IPS-15b (cell line): ENCODE data around the gene DPP10.
A peak's percentile ranks its signal among the peaks of the same experiment; 100 is the strongest.

Source experiments
- H3K27me3 ChIP-seq: one replicate; pipeline ENCODE4 v1.6.1; 2013; ENCODE audit warnings: low read length; ENCODE audit not compliant: control insufficient read depth, insufficient read depth
- H3K36me3 ChIP-seq: one replicate; pipeline ENCODE4 v1.6.1; 2013; ENCODE audit warnings: low read length; ENCODE audit not compliant: control insufficient read depth, insufficient read depth
- H3K4me1 ChIP-seq: one replicate; pipeline ENCODE4 v1.6.1; 2013; ENCODE audit warnings: mild to moderate bottlenecking, low read length; ENCODE audit not compliant: control insufficient read depth, insufficient read depth
- H3K4me3 ChIP-seq: one replicate; pipeline ENCODE4 v1.5.1; 2013; ENCODE audit warnings: low read depth, low read length
- H3K9ac ChIP-seq: one replicate; pipeline ENCODE4 v1.6.1; 2013; ENCODE audit warnings: low read depth, mild to moderate bottlenecking, low read length
- H3K9me3 ChIP-seq: one replicate; pipeline ENCODE4 v1.6.1; 2013; ENCODE audit warnings: mild to moderate bottlenecking, low read length; ENCODE audit not compliant: control insufficient read depth, insufficient read depth

Gene DPP10

GRCh38 chr2:114614592-114614991 lies 172.2 kb downstream of the DPP10 start:
- Histone ChIP-seq H3K36me3 (no peaks in the 10 kb centered on the region), H3K4me1 (peaks cover 9% of the 10 kb centered on the region), H3K4me3 (no peak overlapping the region), H3K9ac (no peak overlapping the region), H3K27me3 (no peaks in the 10 kb centered on the region), H3K9me3 (no peaks in the 10 kb centered on the region)

GRCh38 chr2:114628481-114628880 lies 186.0 kb downstream of the DPP10 start:
- Histone ChIP-seq H3K4me1 (no peaks in the 10 kb centered on the region), H3K9ac (no peak overlapping the region)

GRCh38 chr2:114631146-114631545 lies 188.7 kb downstream of the DPP10 start:
- Histone ChIP-seq H3K9ac (no peak overlapping the region), H3K4me3 (no peak overlapping the region), H3K27me3 (no peaks in the 10 kb centered on the region), H3K4me1 (no peaks in the 10 kb centered on the region), H3K9me3 (no peaks in the 10 kb centered on the region), H3K36me3 (no peaks in the 10 kb centered on the region)

More at GRCh38 chr2:114628481-114628880, 186.0 kb downstream of the DPP10 start:
- H3K9me3 ChIP-seq, result no peaks in the 10 kb centered on the region
- no peak overlapping the region for H3K4me3 ChIP-seq
- H3K36me3 ChIP-seq, result no peaks in the 10 kb centered on the region
- H3K27me3 ChIP-seq, result no peaks in the 10 kb centered on the region

DNA sequence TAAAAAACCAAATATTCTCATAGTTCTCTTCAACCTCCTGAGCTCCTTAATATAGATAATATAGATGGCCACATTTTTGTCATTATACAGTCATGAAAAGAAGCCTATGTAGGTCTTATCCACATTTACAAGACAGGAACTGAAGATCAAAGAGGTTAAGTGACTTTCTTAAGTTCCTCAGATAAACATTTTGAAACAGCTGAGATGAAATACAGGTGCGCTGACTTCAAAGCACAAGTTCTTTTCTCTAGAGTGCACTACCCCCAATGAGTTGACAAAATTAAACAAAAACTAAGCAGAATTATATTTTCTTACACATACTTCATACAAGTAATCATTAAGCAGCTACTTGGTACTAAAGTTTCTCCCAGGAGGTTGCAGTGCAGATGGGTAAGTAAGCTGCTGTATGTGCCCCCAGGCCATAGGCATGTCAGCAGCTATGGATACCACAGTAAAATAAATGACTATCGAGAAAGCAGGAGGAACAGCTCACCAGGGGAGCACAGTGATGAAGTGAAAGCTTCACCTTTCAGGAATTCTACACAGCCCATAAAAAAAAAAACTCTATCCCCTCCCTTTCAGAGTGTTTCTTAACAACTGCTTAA lies 199.8 kb downstream of the DPP10 start:
- Histone ChIP-seq H3K27me3 (no peaks in the 10 kb centered on the region), H3K9me3 (no peaks in the 10 kb centered on the region), H3K4me1 (peaks cover 3% of the 10 kb centered on the region), H3K9ac (no peak overlapping the region), H3K36me3 (no peaks in the 10 kb centered on the region), H3K4me3 (no peak overlapping the region)

DNA sequence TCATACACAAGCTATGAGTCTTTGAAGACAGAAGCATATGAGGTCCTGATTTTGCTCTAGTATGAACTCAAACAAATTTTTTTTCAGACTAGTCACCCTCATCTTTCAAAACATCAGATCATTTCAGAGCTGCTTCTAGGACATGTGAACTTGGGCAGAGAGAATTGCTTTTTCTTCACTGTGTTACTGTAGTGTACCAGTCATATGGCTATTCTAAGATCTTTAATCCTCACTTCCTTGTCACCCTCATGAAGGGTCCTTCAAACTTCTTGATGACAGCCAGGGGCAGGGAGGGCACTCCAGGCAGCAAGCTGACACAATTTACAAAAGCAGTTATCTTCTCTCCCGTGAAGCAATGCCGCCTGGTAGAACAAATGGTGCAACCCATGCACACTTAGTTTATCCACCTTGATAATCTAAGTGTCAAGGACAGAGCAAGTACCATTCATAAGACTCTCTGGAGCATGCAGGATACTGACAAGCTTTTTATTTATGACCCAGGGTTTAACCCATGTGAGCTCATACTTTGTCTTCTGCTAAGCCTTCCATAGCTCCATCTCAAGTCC lies 200.6 kb downstream of the DPP10 start:
- Histone ChIP-seq H3K4me3 (no peak overlapping the region), H3K9me3 (no peaks in the 10 kb centered on the region), H3K9ac (no peak overlapping the region), H3K36me3 (no peaks in the 10 kb centered on the region), H3K27me3 (no peaks in the 10 kb centered on the region), H3K4me1 (peaks cover 3% of the 10 kb centered on the region)

DNA sequence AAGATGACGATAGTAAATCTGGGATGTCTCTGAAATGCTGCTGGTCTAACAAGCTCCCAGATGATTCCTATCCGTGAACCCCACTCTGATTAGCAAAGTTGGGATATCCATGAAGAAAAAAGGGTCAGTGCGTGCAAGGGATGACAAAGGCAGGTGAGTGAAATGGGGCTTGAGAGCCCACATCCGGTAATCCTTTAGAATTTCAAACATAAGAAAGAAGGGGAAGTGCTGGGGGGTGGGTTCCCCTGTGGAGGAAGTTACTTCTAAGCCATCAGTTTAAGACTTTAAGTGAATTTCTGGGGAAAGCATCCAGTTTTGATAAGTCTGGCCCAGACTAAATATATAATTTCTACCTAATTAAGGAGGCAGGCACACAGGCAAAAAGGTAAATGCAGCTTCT lies 209.5 kb downstream of the DPP10 start:
- no peak overlapping the region for H3K9ac ChIP-seq
- H3K9me3 ChIP-seq, result no peaks in the 10 kb centered on the region
- H3K4me1 ChIP-seq, result peaks cover 7% of the 10 kb centered on the region
- H3K4me3 ChIP-seq, result no peak overlapping the region
- H3K27me3 ChIP-seq, result no peaks in the 10 kb centered on the region
- no peaks in the 10 kb centered on the region for H3K36me3 ChIP-seq

DNA sequence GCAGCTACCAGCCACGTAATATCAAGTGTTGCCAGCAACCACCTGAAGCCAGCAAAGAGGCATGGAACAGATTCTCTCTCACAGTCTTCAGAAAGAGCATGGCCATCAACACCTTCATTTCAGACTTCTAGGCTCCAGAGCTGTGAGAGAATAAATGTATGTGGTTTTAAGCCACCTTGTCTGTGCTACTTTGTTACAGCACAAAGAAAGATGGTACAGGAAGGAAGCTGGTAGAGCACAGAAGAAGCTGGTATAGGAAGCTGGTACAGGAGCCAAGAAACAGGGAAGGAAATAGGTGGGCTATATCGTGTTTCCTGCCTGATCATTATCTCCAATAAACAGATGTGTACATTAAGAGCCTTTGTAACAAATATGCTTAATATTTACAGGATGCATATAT lies 217.4 kb downstream of the DPP10 start:
- Histone ChIP-seq H3K27me3 (peaks cover 2% of the 10 kb centered on the region), H3K4me1 (no peaks in the 10 kb centered on the region), H3K9me3 (no peaks in the 10 kb centered on the region), H3K4me3 (no peak overlapping the region), H3K36me3 (no peaks in the 10 kb centered on the region), H3K9ac (no peak overlapping the region)

GRCh38 chr2:114661971-114662939 lies 219.8 kb downstream of the DPP10 start:
- no peaks in the 10 kb centered on the region for H3K36me3 ChIP-seq
- peak overlapping the region; percentile 18 for H3K9ac ChIP-seq
- H3K4me3 ChIP-seq, result peak overlapping the region; percentile 67
- H3K4me1 ChIP-seq, result no peaks in the 10 kb centered on the region
- H3K9me3 ChIP-seq, result no peaks in the 10 kb centered on the region
- peaks cover 2% of the 10 kb centered on the region for H3K27me3 ChIP-seq

DNA sequence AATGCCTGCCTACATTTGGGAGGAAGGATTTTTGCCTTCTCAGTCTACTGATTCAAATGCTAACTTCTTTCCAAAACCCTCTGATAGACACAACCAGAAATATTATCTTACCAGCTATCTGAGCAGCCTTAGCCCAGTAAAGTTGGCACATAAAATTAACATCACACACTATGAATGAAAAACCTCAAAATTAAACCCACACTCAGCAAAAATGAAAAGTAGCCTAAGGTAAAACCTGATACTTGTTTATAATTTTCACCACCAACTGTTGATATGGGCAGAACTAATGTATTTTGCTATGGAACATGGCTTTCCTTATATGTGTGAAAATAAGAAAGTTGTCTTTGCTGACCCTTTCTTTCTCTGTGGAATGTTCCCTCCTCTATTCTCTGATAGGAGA lies 226.0 kb downstream of the DPP10 start:
- Histone ChIP-seq H3K27me3 (no peaks in the 10 kb centered on the region), H3K36me3 (no peaks in the 10 kb centered on the region), H3K4me3 (no peak overlapping the region), H3K9me3 (no peaks in the 10 kb centered on the region), H3K9ac (no peak overlapping the region), H3K4me1 (peaks cover 3% of the 10 kb centered on the region)

- Histone ChIP-seq H3K27me3 (no peaks in the 10 kb centered on the region), H3K36me3 (no peaks in the 10 kb centered on the region), H3K4me3 (no peak overlapping the region), H3K9ac (no peak overlapping the region), H3K9me3 (no peaks in the 10 kb centered on the region), H3K4me1 (peaks cover 25% of the 10 kb centered on the region)
These were observed 240.8 kb downstream of the DPP10 start for GRCh38 chr2:114683251-114683650.

DNA sequence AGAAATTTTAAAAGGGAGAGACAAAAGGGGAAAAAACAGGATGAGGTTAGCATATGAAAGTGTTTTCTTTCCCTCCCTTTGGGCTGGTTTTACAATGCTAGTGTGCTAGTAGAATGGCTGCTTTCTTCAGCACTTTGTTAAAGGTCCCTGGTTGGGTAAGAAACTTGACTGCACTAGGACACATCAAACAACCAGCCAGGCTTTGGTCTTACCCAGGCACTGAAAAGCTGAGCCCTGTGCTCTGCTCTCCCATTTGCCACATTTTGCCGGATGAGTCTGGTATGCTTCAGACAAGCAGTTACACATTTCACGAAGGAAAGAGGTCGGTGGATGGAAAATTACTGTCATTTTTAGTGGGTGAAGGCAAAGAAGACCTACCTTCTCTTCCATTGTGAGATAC lies 242.0 kb downstream of the DPP10 start:
- H3K4me3 ChIP-seq, result no peak overlapping the region
- no peaks in the 10 kb centered on the region for H3K27me3 ChIP-seq
- H3K4me1 ChIP-seq, result peaks cover 25% of the 10 kb centered on the region
- no peak overlapping the region for H3K9ac ChIP-seq
- H3K36me3 ChIP-seq, result no peaks in the 10 kb centered on the region
- H3K9me3 ChIP-seq, result no peaks in the 10 kb centered on the region

GRCh38 chr2:114685102-114685501 lies 242.7 kb downstream of the DPP10 start:
- H3K4me1 ChIP-seq, result peaks cover 25% of the 10 kb centered on the region
- no peak overlapping the region for H3K4me3 ChIP-seq
- H3K27me3 ChIP-seq, result no peaks in the 10 kb centered on the region
- no peaks in the 10 kb centered on the region for H3K9me3 ChIP-seq
- no peaks in the 10 kb centered on the region for H3K36me3 ChIP-seq
- H3K9ac ChIP-seq, result no peak overlapping the region
